Glutamatergic neuron (in vitro differentiated cells): Measurements from ENCODE around the gene CST4. TPM values are rescaled to one million over a fixed set of nuclear protein-coding genes. Genes with fewer than 3 reads are reported as not detected.
"Not testable (repeated sequence)": the region's sequence is repeated elsewhere in the genome, so short reads cannot be mapped to it uniquely, and the experiment has no call there.

ENCODE experiments used
- DNase-seq: peaks from one replicate; pipeline ENCODE4 v3.0.0; 2022
- H3K27ac Mint-ChIP-seq: one replicate; pipeline ENCODE4 v1.8.0; 2020; ENCODE audit warnings: mild to moderate bottlenecking, mixed read lengths, inconsistent platforms; ENCODE audit not compliant: unreplicated experiment
- H3K27me3 Mint-ChIP-seq: one replicate; pipeline ENCODE4 v1.8.0; 2020; ENCODE audit warnings: mild to moderate bottlenecking, moderate library complexity, mixed read lengths, inconsistent platforms; ENCODE audit not compliant: unreplicated experiment
- H3K36me3 Mint-ChIP-seq: one replicate; pipeline ENCODE4 v1.8.0; 2020; ENCODE audit warnings: mild to moderate bottlenecking, mixed read lengths, inconsistent platforms; ENCODE audit not compliant: unreplicated experiment
- H3K4me1 Mint-ChIP-seq: one replicate; pipeline ENCODE4 v1.8.0; 2020; ENCODE audit warnings: mild to moderate bottlenecking, low read depth, mixed read lengths, inconsistent platforms; ENCODE audit not compliant: unreplicated experiment
- H3K4me3 Mint-ChIP-seq: one replicate; pipeline ENCODE4 v1.8.0; 2020; ENCODE audit warnings: mild to moderate bottlenecking, mixed read lengths, inconsistent platforms; ENCODE audit not compliant: unreplicated experiment
- H3K9me3 Mint-ChIP-seq: one replicate; pipeline ENCODE4 v1.8.0; 2020; ENCODE audit warnings: mild to moderate bottlenecking, moderate library complexity, mixed read lengths, inconsistent platforms; ENCODE audit not compliant: unreplicated experiment
- long read RNA-seq: library from polyadenylated mRNA; unstranded; transcript quantifications from one replicate; pipeline ENCODE4 v2.0.0, GENCODE V29; 2020; ENCODE audit not compliant: unreplicated experiment
- total RNA-seq: library from RNA; stranded (reverse); fragmentation: NEBNext Ultra II Directional; extraction: Animal tissue kit (Norgen Biotek cat#: 25700); gene quantifications from one replicate; pipeline ENCODE4 v1.2.1, GENCODE V29; 2021; ENCODE audit not compliant: unreplicated experiment
- TF ChIP-seq, protein P1 (sequence below): fragments of 200-600 bp; sonication (generic); IDR thresholded peaks from one replicate; pipeline ENCODE4 v1.5.0; 2021; ENCODE audit not compliant: partially characterized antibody, unreplicated experiment

The CST4 gene, protein sequence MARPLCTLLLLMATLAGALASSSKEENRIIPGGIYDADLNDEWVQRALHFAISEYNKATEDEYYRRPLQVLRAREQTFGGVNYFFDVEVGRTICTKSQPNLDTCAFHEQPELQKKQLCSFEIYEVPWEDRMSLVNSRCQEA
- total RNA-seq = not detected
- long read RNA-seq = 0 reads

DNA sequence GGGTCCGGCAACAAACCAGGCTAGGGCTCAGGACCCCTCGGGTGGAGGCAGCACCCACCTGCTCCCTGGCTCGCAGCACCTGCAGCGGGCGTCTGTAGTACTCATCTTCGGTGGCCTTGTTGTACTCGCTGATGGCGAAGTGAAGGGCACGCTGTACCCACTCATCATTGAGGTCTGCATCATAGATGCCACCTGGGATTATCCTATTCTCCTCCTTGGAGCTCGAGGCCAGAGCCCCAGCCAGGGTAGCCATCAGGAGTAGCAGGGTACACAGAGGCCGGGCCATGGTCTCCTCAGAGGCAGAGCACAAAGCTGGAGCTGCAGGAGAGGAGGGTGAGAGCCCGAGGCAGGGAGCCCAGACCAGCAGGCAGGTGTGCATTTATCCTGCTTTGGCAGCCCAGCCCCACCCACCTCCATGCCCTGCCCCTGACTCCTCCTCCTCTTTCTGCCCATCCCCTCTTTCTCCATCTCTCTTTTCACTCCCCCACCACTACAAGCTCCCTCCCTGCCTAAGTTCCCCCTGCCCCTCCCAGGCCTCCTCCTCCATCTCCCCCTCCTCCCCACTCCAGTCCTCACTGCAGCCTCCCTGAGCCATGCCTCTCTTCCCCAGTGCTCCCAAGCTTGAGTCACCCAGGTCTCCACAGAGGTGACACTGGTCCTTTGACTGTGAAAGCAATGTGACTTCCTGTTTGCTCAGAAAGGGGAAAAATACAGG lies at the start of gene CST4:
Gene CST4, minus strand, starts transcription at position 355 of the 715 bp plus-strand sequence. Its CDS starts 69 bp downstream, at position 286.
- H3K27ac Mint-ChIP-seq, H3K4me3 Mint-ChIP-seq, H3K9me3 Mint-ChIP-seq, H3K27me3 Mint-ChIP-seq, H3K36me3 Mint-ChIP-seq, H3K4me1 Mint-ChIP-seq, DNase-seq: not testable (repeated sequence)

DNA sequence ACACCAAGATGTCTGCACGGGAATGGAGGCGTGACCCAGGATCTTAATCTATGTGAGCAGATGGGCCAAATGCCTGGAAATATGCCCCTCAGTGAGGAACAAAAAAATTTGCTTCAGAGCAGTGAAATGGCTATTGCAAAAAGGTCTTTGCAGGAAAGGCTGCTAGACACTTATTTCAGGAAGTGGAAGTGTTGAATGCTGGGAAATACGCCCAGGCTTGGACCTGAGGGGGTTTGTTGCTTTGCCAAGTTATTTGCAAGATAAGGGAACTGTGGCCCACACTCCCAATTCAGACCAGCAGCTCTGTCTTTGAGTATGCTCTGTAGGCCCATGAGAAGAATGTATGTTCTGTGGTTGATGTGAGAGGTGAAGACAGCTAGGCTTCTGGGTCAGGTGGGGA lies 46.6 kb upstream of the CST4 start:
- not testable (repeated sequence) for DNase-seq, H3K36me3 Mint-ChIP-seq, H3K4me1 Mint-ChIP-seq, H3K9me3 Mint-ChIP-seq, H3K27me3 Mint-ChIP-seq, H3K27ac Mint-ChIP-seq, H3K4me3 Mint-ChIP-seq

DNA sequence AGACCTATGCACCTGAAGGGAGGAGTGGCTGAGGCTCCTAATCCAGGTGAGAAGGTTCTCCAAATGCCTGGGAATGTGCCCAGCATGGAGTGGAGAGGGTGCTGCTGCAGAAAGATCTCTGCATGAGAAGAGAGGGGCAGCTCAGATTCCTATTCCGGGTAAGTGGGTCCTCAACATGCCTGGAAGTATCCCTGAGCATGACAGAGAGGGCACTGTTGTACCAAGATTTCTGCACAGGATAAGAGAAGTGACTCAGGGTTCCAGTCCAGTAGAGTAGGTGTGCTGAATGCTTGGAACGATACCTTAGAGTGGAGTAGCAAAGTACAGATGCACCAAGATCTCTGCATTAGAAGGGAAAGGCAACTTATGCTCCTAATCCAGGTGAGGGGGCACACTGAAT lies 46.1 kb upstream of the CST4 start:
- H3K4me3 Mint-ChIP-seq, H3K4me1 Mint-ChIP-seq, H3K36me3 Mint-ChIP-seq, H3K27ac Mint-ChIP-seq, DNase-seq, H3K27me3 Mint-ChIP-seq, H3K9me3 Mint-ChIP-seq: not testable (repeated sequence)

DNA sequence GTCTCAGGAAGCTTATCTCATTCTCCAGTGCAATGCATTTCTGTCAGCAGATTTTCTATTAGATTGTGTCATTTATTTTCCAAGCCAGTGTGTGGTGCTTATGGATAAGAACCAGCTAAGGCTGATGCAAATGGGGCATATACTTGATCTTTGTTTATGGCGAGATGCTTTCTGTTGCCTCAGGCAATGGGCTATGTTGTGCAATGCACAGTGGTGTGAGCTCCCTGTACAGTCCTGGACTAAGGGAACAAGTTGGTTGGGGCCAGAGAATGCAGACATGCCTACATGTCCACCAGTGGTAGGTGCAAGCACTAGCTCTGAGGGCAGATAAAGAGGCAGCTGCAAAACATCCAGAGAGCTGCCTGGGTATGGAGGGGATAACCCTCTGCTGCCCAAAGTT lies 45.6 kb upstream of the CST4 start:
- not testable (repeated sequence) for H3K4me3 Mint-ChIP-seq, H3K36me3 Mint-ChIP-seq, DNase-seq, H3K27ac Mint-ChIP-seq, H3K4me1 Mint-ChIP-seq, H3K27me3 Mint-ChIP-seq, H3K9me3 Mint-ChIP-seq

DNA sequence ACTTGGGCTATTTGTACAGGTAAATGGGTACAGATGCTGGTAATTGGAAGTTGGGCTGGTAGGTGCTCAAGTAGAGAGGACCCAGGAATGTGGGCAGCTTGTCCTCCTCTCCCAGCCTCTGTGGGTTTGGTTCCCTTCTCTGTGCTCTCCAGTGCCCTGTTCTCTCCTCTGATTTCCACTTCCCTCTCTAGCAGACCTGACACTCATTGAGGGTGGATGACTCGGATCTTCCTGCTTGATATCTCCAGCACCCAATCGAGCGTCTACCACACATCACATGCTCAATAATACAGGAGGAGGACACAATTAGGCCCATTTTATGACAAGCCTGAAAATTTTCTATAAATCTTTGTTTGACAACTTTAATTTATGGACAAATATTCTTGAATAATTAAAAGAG lies 38.2 kb upstream of the CST4 start:
- Mint-ChIP-seq H3K27me3 (peaks cover 2% of the 10 kb centered on the region), H3K9me3 (no peaks in the 10 kb centered on the region), H3K36me3 (no peaks in the 10 kb centered on the region), H3K4me3 (no peak overlapping the region), H3K27ac (no peak overlapping the region), H3K4me1 (no peaks in the 10 kb centered on the region)
- DNase-seq = no peak
- TF ChIP-seq, protein P1, sequence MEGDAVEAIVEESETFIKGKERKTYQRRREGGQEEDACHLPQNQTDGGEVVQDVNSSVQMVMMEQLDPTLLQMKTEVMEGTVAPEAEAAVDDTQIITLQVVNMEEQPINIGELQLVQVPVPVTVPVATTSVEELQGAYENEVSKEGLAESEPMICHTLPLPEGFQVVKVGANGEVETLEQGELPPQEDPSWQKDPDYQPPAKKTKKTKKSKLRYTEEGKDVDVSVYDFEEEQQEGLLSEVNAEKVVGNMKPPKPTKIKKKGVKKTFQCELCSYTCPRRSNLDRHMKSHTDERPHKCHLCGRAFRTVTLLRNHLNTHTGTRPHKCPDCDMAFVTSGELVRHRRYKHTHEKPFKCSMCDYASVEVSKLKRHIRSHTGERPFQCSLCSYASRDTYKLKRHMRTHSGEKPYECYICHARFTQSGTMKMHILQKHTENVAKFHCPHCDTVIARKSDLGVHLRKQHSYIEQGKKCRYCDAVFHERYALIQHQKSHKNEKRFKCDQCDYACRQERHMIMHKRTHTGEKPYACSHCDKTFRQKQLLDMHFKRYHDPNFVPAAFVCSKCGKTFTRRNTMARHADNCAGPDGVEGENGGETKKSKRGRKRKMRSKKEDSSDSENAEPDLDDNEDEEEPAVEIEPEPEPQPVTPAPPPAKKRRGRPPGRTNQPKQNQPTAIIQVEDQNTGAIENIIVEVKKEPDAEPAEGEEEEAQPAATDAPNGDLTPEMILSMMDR = no peak

DNA sequence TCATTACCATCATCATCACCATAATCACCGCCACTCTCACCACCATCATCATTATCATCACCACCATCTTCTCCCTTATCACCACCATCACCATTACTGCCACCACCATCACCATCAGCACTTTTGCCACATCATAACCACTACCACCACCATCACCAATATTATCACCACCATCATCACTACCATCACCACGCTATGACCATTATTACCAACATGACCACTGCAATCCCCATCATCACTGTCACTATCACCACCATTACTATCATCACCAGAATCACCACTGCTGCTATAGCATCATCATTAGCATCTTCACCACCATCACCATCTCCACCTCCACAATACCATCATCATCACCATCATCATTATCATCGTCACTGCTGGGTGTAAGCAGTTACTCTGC lies 36.3 kb upstream of the CST4 start:
- TF ChIP-seq, protein P1 = no peak
- H3K36me3 Mint-ChIP-seq = no peaks in the 10 kb centered on the region
- H3K4me1 Mint-ChIP-seq = no peaks in the 10 kb centered on the region
- H3K4me3 Mint-ChIP-seq = no peak overlapping the region
- peaks cover 2% of the 10 kb centered on the region for H3K27me3 Mint-ChIP-seq
- DNase-seq = no peak
- no peaks in the 10 kb centered on the region for H3K9me3 Mint-ChIP-seq
- no peak overlapping the region for H3K27ac Mint-ChIP-seq

DNA sequence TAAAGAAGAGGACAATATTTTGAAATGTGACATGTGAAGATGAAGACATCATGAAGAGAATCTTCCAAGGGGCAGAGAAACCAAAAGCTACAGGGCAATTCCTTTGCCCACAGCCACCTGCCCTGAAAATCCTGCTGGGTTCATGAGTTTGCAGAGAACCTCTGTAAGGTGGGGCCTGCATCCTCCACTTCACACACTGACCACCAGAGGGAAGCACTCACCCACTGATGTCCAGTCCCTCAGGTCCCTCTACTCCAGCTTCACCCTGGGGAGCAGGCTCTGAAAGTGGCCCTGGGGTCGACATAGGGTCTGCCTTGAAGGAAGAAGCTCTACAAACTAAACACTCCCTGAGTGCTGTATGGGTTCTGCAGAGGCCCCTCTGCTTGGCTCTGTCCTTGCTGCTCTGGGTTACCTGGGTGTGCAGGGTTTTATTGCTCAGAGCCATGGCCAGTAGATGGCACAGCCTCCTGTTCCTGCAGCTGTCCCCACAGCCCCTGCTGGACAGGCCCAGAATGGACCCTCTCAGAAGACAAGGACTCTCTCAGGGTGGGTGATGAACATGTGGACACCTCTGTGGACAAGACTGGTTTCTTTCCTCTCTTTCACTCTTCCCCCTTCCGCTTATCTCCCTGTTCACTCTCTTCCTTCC lies 34.9 kb upstream of the CST4 start:
- not testable (repeated sequence) for H3K36me3 Mint-ChIP-seq, H3K4me3 Mint-ChIP-seq, H3K27me3 Mint-ChIP-seq, H3K4me1 Mint-ChIP-seq, H3K9me3 Mint-ChIP-seq, H3K27ac Mint-ChIP-seq
- peak; percentile 66 for DNase-seq
- TF ChIP-seq, protein P1 = peak; percentile 71

DNA sequence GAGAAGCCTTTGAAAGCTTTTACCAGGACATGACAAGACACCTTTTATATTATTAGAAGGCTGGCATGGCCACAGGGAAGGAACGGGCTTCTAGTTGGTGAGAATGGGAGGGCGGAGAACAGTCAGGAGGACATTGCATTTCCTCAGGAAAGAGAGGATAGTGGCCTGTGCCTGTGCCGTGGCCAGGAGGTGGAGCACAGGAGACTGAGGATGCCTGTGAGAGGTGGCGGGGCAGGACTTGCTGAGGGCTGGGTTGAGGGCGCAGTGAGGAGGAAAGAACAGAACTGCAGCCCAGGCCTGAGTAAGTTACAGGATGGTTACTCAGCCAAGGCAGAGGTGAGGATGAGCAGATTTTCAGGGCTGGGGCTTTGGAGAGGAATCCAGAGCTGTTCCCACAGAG lies 34.0 kb upstream of the CST4 start:
- not testable (repeated sequence) for H3K9me3 Mint-ChIP-seq, H3K36me3 Mint-ChIP-seq, H3K4me1 Mint-ChIP-seq, H3K4me3 Mint-ChIP-seq, H3K27ac Mint-ChIP-seq, H3K27me3 Mint-ChIP-seq, DNase-seq
